Thyroid gland (tissue), 4 donors: Measurements from ENCODE around the gene CYYR1. TPM values are rescaled to one million over a fixed set of nuclear protein-coding genes. Genes with fewer than 3 reads are reported as not detected.

Source experiments
- DNase-seq, 2 donors: peaks; one replicate each; pipeline ENCODE4 v3.0.0-alpha.2; 2019
- H3K27ac ChIP-seq, 3 donors: fragments of 200-600 bp; sonication (generic); 1 replicate in 2 of 3; 2 replicates in 1 of 3; pipeline ENCODE4 v1.5.1; 2016 to 2019; ENCODE audit warnings: mild to moderate bottlenecking in 1 of 3, moderate library complexity in 1 of 3
- H3K27me3 ChIP-seq: fragments of 200-600 bp; sonication (generic); one replicate; pipeline ENCODE4 v1.5.1; 2019
- H3K36me3 ChIP-seq, 2 donors: fragments of 200-600 bp; sonication (generic); one replicate each; pipeline ENCODE4 v1.5.1; 2016 to 2019
- H3K4me1 ChIP-seq, 2 donors: fragments of 200-600 bp; sonication (generic); one replicate each; pipeline ENCODE4 v1.5.1; 2017 to 2019
- H3K4me3 ChIP-seq, 3 donors: fragments of 200-600 bp; sonication (generic); replicated peaks in 1 of 3; 1 replicate in 2 of 3; 2 replicates in 1 of 3; pipeline ENCODE4 v1.5.1; 2016; ENCODE audit warnings: mild to moderate bottlenecking in 1 of 3
- H3K9me3 ChIP-seq: fragments of 200-600 bp; sonication (generic); one replicate; pipeline ENCODE4 v1.5.1; 2017
- POLR2A ChIP-seq, 2 donors: fragments of 450-650 bp; IDR thresholded peaks; one replicate each; pipeline ENCODE4 v1.6.1; 2017; ENCODE audit warnings: antibody characterized with exemption in 2 of 2, mild to moderate bottlenecking in 2 of 2, moderate library complexity in 1 of 2
- WGBS, 2 donors: methylation state at CpG; one replicate each; pipeline ENCODE4 v1.1.5; 2017; 5-methylcytosine and 5-hydroxymethylcytosine counted together
- intact Hi-C: fragments of 100-400 bp; cut with DNase I; formaldehyde crosslinking; loops from one replicate; pipeline ENCODE4 v1.15.1; 2023
- total RNA-seq, 4 donors: library from RNA; depleted of rRNA; stranded (reverse); fragments of >200 nt; gene quantifications; one replicate each; pipeline ENCODE4 v1.2.3, GENCODE V29; 2016
- TF ChIP-seq, protein P1 (sequence below), 6 experiments: fragments of 200-600 bp in 3 of 6; fragments of 450-650 bp in 3 of 6; sonication (generic) in 3 of 6; IDR thresholded peaks; one replicate each; pipeline ENCODE4 v1.5.1; 2016 to 2019; ENCODE audit warnings: antibody characterized with exemption in 6 of 6, mild to moderate bottlenecking in 2 of 6, inconsistent platforms in 1 of 6, moderate library complexity in 1 of 6

CYYR1 gene
- total RNA-seq, 4 donors from 2014 or later, result 7.0 to 18.7 (median 13.7) TPM

DNA sequence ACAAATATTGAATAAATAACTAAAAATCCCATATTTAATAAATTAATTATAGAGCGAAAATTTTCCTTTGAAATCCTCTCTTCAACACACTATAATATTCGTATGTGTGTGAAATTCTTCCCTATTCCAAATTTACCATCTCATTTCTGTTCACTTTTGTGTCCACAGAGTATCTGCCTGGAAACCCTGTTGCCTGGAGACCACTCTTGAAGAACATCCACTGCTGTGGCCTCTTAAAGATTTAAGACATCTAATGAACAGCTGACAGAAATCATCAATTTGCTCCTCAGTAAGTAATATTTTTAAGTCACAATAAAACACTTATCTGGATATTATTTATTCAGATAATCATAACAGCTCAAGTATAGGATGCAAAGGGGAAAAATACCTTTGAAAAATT, 69.7 kb downstream of the CYYR1 start:
- DNase-seq, result no peak
- Histone ChIP-seq H3K27ac (no peak overlapping the region), H3K27me3 (no peaks in the 10 kb centered on the region), H3K4me3 (no peak overlapping the region), H3K4me1 (no peaks in the 10 kb centered on the region), H3K36me3 (no peaks in the 10 kb centered on the region), H3K9me3 (no peaks in the 10 kb centered on the region)
- WGBS, 2 donors, result 34 to 38% methylated on average over 2 of the region's 2 CpGs
- intact Hi-C loops, result no loop called here
- TF ChIP-seq POLR2A (IDR thresholded peaks at IDR 0.05), result no peak
- TF ChIP-seq, protein P1, sequence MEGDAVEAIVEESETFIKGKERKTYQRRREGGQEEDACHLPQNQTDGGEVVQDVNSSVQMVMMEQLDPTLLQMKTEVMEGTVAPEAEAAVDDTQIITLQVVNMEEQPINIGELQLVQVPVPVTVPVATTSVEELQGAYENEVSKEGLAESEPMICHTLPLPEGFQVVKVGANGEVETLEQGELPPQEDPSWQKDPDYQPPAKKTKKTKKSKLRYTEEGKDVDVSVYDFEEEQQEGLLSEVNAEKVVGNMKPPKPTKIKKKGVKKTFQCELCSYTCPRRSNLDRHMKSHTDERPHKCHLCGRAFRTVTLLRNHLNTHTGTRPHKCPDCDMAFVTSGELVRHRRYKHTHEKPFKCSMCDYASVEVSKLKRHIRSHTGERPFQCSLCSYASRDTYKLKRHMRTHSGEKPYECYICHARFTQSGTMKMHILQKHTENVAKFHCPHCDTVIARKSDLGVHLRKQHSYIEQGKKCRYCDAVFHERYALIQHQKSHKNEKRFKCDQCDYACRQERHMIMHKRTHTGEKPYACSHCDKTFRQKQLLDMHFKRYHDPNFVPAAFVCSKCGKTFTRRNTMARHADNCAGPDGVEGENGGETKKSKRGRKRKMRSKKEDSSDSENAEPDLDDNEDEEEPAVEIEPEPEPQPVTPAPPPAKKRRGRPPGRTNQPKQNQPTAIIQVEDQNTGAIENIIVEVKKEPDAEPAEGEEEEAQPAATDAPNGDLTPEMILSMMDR (IDR thresholded peaks at IDR 0.05), result no peak

DNA sequence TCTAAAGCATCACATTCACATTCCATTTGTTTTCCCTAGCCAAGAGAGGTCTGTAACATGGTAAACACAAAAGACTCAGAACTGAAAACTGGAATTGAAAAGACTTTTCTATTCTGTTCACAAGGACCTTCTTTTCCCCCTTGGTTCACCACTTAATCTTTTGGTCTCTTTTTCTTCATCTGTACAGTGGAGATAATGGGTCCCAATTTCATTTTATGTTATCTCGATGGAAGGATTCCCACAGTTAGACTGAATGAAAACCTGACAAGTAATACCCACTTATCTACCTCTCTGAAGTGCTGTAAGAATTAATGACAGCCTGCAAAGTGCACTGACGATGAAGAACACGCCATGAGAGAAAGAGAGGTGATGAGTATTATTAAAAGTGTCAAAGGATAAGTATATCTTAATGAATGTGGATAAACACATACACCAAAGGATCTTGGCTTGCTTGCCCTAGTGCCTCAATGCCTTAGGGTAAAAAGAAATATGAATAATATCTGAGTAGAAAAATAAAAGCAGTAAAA, 71.5 kb downstream of the CYYR1 start:
- DNase-seq, result no peak
- Histone ChIP-seq H3K9me3 (no peaks in the 10 kb centered on the region), H3K27ac (no peak overlapping the region), H3K4me3 (no peak overlapping the region), H3K27me3 (no peaks in the 10 kb centered on the region), H3K36me3 (no peaks in the 10 kb centered on the region), H3K4me1 (no peaks in the 10 kb centered on the region)
- 78 to 90% methylated on average over 3 of the region's 3 CpGs for WGBS, 2 donors
- TF ChIP-seq, protein P1 (IDR thresholded peaks at IDR 0.05), result no peak
- no peak for TF ChIP-seq POLR2A (IDR thresholded peaks at IDR 0.05)
- intact Hi-C loops, result no loop called here

DNA sequence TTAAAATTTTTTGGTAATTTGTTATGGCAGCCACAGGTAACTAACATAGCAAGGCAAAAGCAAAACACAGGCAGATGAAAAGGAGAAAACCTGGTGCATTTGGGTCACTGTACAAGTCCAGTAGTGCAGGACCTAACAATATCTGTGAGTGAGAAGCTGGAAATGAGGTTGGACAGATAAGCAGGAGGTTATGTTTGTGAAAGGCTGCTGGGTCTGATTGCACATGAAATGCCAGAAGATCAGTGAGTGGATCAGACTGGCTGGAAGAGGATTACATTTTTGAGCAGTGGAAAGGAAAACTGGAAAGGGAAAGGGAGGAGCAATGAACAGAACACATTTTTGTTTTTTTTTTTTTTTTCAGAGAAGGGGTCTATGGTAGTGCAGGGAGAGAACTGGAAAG, 73.6 kb downstream of the CYYR1 start:
- Histone ChIP-seq H3K4me1 (no peaks in the 10 kb centered on the region), H3K27ac (no peak overlapping the region), H3K36me3 (no peaks in the 10 kb centered on the region), H3K4me3 (no peak overlapping the region), H3K27me3 (no peaks in the 10 kb centered on the region), H3K9me3 (no peaks in the 10 kb centered on the region)
- TF ChIP-seq, protein P1 (IDR thresholded peaks at IDR 0.05), result no peak
- TF ChIP-seq POLR2A (IDR thresholded peaks at IDR 0.05), result no peak
- intact Hi-C loops, result no loop called here
- no peak for DNase-seq

DNA sequence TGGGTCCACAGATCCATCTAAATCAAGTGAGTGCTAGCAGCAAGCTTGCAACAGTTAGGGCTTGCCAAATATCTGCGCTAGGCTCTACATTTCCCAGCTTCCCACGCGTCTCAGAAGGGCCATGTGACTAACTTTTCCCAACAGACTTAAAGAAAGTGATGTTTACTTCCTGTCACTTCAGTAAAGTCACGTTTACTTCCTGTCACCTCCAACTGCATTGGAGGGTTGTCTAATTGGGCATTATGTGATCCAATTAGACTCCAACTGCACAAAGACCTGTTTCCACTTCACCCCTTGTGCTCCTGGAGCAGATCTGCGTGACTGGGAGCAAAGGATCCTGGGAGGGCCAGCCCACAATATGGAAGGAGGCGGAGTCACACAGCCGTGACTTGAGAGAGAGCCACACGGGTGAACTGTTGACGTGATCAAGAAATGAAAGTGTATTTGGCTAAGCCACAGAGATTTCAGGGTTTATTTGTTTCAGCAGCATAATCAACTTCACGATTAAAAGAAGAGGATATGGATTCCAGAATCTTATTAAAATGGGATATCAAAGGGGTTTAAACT, 77.7 kb downstream of the CYYR1 start:
- Histone ChIP-seq H3K4me1 (no peaks in the 10 kb centered on the region), H3K27me3 (no peaks in the 10 kb centered on the region), H3K4me3 (no peak overlapping the region), H3K36me3 (no peaks in the 10 kb centered on the region), H3K9me3 (no peaks in the 10 kb centered on the region), H3K27ac (no peak overlapping the region)
- 90 to 93% methylated on average over 10 of the region's 10 CpGs for WGBS, 2 donors
- intact Hi-C loops, result no loop called here
- TF ChIP-seq, protein P1 (IDR thresholded peaks at IDR 0.05), result no peak
- TF ChIP-seq POLR2A (IDR thresholded peaks at IDR 0.05), result no peak
- DNase-seq, result no peak

DNA sequence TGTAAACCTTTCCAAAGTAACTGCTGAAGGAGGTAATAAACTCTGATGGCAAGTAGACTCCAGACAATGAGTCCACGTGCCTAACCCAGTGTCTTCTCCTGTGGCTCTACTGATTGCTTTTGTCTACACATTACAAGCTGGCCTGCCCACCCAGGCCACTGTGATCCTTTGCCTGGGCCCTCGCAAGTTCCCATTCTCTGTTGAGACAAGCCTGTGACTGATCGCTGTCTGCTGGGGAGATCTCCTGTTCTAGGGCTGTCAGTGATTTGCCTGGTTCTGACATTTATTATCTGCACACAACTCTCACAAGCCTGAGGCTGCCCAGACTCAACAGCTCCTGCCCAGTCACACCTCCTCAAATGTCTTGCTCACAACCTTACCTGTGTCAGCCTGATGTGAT, 81.4 kb downstream of the CYYR1 start:
- no peak overlapping the region for H3K4me3 ChIP-seq
- TF ChIP-seq, protein P1 (IDR thresholded peaks at IDR 0.05), result no peak
- TF ChIP-seq POLR2A (IDR thresholded peaks at IDR 0.05), result no peak
- H3K36me3 ChIP-seq, result no peaks in the 10 kb centered on the region
- H3K4me1 ChIP-seq, result no peaks in the 10 kb centered on the region
- intact Hi-C loops, result no loop called here
- DNase-seq, result no peak
- no peak overlapping the region for H3K27ac ChIP-seq
- H3K27me3 ChIP-seq, result no peaks in the 10 kb centered on the region
- no peaks in the 10 kb centered on the region for H3K9me3 ChIP-seq
- 84 to 88% methylated on average over 3 of the region's 3 CpGs for WGBS, 2 donors
